SK-N-SH (cell line): ENCODE data around the gene MED26. TPM values are rescaled to one million over a fixed set of nuclear protein-coding genes. Genes with fewer than 3 reads are reported as not detected.
A peak's percentile ranks its signal among the peaks of the same experiment; 100 is the strongest.

Source experiments
- CTCF ChIA-PET: fragments of 300-600, 350-600 bp; formaldehyde crosslinking; extraction: SDS; loops from one replicate; lab custom pipeline; 2021; lab: Yijun Ruan, JAX
- POLR2A ChIA-PET: fragments of 350-600 bp; sonication (Branson Sonifier 250); formaldehyde crosslinking; extraction: SDS; loops from one replicate; lab custom pipeline; 2020; ENCODE audit warnings: antibody characterized with exemption, inconsistent platforms; lab: Yijun Ruan, JAX
- DNase-seq: peaks from one replicate; pipeline ENCODE4 v3.0.0; 2012
- H2AFZ ChIP-seq: fragments of 200-600 bp; sonication (generic); 2 replicates; pipeline ENCODE4 v1.8.1; 2016; ENCODE audit warnings: antibody characterized with exemption, mild to moderate bottlenecking, low read depth
- H3F3A ChIP-seq: fragments of 200-600 bp; sonication (generic); replicated peaks from 2 replicates; pipeline ENCODE3; 2016; ENCODE audit warnings: antibody characterized with exemption, mild to moderate bottlenecking; ENCODE audit not compliant: insufficient read depth
- H3K27ac ChIP-seq, 2 experiments: fragments of 200-500 bp in 1 of 2; fragments of 200-600 bp in 1 of 2; sonication (Bioruptor generic) in 1 of 2; sonication (generic), shearing (Covaris generic) in 1 of 2; 2 replicates each; pipeline versions ENCODE4 v1.5.1 to v1.6.1; 2014 to 2016; ENCODE audit warnings: low read depth in 2 of 2, inconsistent platforms in 1 of 2, low read length in 1 of 2, mild to moderate bottlenecking in 1 of 2, mixed read lengths in 1 of 2
- H3K27me3 ChIP-seq: fragments of 200-600 bp; sonication (generic), shearing (Covaris generic); 2 replicates; pipeline ENCODE4 v1.6.1; 2016; ENCODE audit warnings: mixed run types; ENCODE audit not compliant: insufficient read depth
- H3K36me3 ChIP-seq, 2 experiments: fragments of 200-500 bp in 1 of 2; fragments of 200-600 bp in 1 of 2; sonication (Bioruptor generic) in 1 of 2; sonication (generic) in 1 of 2; replicated peaks in 1 of 2; 2 replicates each; pipeline versions ENCODE3 to v1.5.1; 2014 to 2016; ENCODE audit warnings: low read length in 1 of 2, mild to moderate bottlenecking in 1 of 2; ENCODE audit not compliant: insufficient read depth in 2 of 2, control insufficient read depth in 1 of 2
- H3K4me1 ChIP-seq, 2 experiments: fragments of 200-500 bp in 1 of 2; fragments of 200-600 bp in 1 of 2; sonication (Bioruptor generic) in 1 of 2; sonication (generic), shearing (Covaris generic) in 1 of 2; 2 replicates each; pipeline versions ENCODE4 v1.5.1 to v1.6.1; 2014 to 2016; ENCODE audit warnings: low read depth in 1 of 2, low read length in 1 of 2, mixed run types in 1 of 2; ENCODE audit not compliant: insufficient read depth in 2 of 2, control insufficient read depth in 1 of 2
- H3K4me2 ChIP-seq: fragments of 200-600 bp; sonication (generic), shearing (Covaris generic); 2 replicates; pipeline ENCODE4 v1.6.1; 2017; ENCODE audit warnings: mixed run types
- H3K4me3 ChIP-seq, 2 experiments: fragments of 200-500 bp in 1 of 2; fragments of 200-600 bp in 1 of 2; sonication (Bioruptor generic) in 1 of 2; sonication (generic), shearing (Covaris generic) in 1 of 2; 2 replicates each; pipeline versions ENCODE4 v1.5.1 to v1.8.1; 2014 to 2016; ENCODE audit warnings: low read depth in 2 of 2, inconsistent platforms in 1 of 2, low read length in 1 of 2, mild to moderate bottlenecking in 1 of 2, mixed read lengths in 1 of 2, moderate library complexity in 1 of 2
- H3K79me2 ChIP-seq: fragments of 200-600 bp; sonication (generic); 2 replicates; pipeline ENCODE4 v1.8.1; 2017; ENCODE audit warnings: mild to moderate bottlenecking; ENCODE audit not compliant: insufficient read depth
- H3K9ac ChIP-seq: fragments of 200-600 bp; sonication (generic); 2 replicates; pipeline ENCODE4 v1.6.1; 2017; ENCODE audit warnings: mixed run types
- H3K9me2 ChIP-seq: fragments of 200-600 bp; sonication (generic); 2 replicates; pipeline ENCODE4 v1.6.1; 2017; ENCODE audit warnings: mixed run types
- H3K9me3 ChIP-seq: fragments of 200-600 bp; sonication (generic); 2 replicates; pipeline ENCODE4 v1.6.1; 2017; ENCODE audit warnings: mixed run types, mild to moderate bottlenecking, moderate library complexity
- H4K20me1 ChIP-seq: fragments of 200-600 bp; sonication (generic); 2 replicates; pipeline ENCODE4 v1.6.1; 2017; ENCODE audit warnings: mild to moderate bottlenecking, mixed run types; ENCODE audit not compliant: insufficient read depth
- CHD2 ChIP-seq: fragments of 150-350 bp; IDR thresholded peaks from 2 replicates; pipeline ENCODE4 v1.6.1; 2018; ENCODE audit warnings: low read length; ENCODE audit not compliant: partially characterized antibody
- ELF1 ChIP-seq: IDR thresholded peaks from 2 replicates; pipeline ENCODE4 v1.4.0; 2012
- FOXJ3 ChIP-seq: sonication (generic); formaldehyde crosslinking; IDR thresholded peaks from 2 replicates; pipeline ENCODE4 v1.5.1; 2020; ENCODE audit warnings: mild to moderate bottlenecking, missing genetic modification reagents
- FOXM1 ChIP-seq: IDR thresholded peaks from 2 replicates; pipeline ENCODE4 v1.4.0; 2012; ENCODE audit warnings: low read depth, mild to moderate bottlenecking
- GABPA ChIP-seq: IDR thresholded peaks from 2 replicates; pipeline ENCODE4 v1.4.0; 2012; ENCODE audit warnings: low read depth, mild to moderate bottlenecking
- IRF3 ChIP-seq: fragments of 150-350 bp; IDR thresholded peaks from 2 replicates; pipeline ENCODE4 v1.6.1; 2016; ENCODE audit warnings: mild to moderate bottlenecking, low read depth, low read length
- MAX ChIP-seq: IDR thresholded peaks from 2 replicates; pipeline ENCODE4 v1.4.0; 2012; ENCODE audit warnings: low read depth
- MEF2A ChIP-seq: IDR thresholded peaks from 2 replicates; pipeline ENCODE4 v1.4.0; 2012; ENCODE audit warnings: low read depth, borderline replicate concordance
- MXI1 ChIP-seq: IDR thresholded peaks from 2 replicates; pipeline ENCODE4 v1.6.1; 2012; ENCODE audit warnings: mild to moderate bottlenecking, low read depth, low read length, improper control_type of control experiment
- NRF1 ChIP-seq: IDR thresholded peaks from 2 replicates; pipeline ENCODE4 v1.6.1; 2012; ENCODE audit warnings: low read depth, mild to moderate bottlenecking, low read length
- PBX3 ChIP-seq: IDR thresholded peaks from 2 replicates; pipeline ENCODE4; 2012
- RCOR1 ChIP-seq: fragments of 150-350 bp; IDR thresholded peaks from 2 replicates; pipeline ENCODE4 v1.6.1; 2017; ENCODE audit warnings: antibody characterized with exemption, low read length
- RFX5 ChIP-seq: IDR thresholded peaks from 2 replicates; pipeline ENCODE4 v1.6.1; 2012; ENCODE audit warnings: mild to moderate bottlenecking, improper control_type of control experiment, low read length
- TAF1 ChIP-seq: IDR thresholded peaks from 2 replicates; pipeline ENCODE4 v1.6.1; 2012; ENCODE audit warnings: low read depth, mild to moderate bottlenecking, low read length, moderate library complexity, borderline replicate concordance
- TEAD4 ChIP-seq: IDR thresholded peaks from 2 replicates; pipeline ENCODE4 v1.4.0; 2012; ENCODE audit warnings: mild to moderate bottlenecking, borderline replicate concordance; ENCODE audit not compliant: insufficient read depth
- USF1 ChIP-seq: IDR thresholded peaks from 2 replicates; pipeline ENCODE4 v1.4.0; 2012; ENCODE audit warnings: low read depth, borderline replicate concordance
- USF2 ChIP-seq: fragments of 150-350 bp; IDR thresholded peaks from 2 replicates; pipeline ENCODE4 v1.6.1; 2017; ENCODE audit warnings: antibody characterized with exemption, low read length, low read depth, borderline replicate concordance
- YY1 ChIP-seq: IDR thresholded peaks from 2 replicates; pipeline ENCODE4 v1.4.0; 2012; ENCODE audit warnings: low read depth, mild to moderate bottlenecking
- whole genome bisulfite sequencing: methylation state at CpG from one replicate; pipeline ENCODE4 v1.1.6; 2017; ENCODE audit warnings: low lambda C conversion rate; 5-methylcytosine and 5-hydroxymethylcytosine counted together
- polyA plus RNA-seq, 3 experiments: library from polyadenylated mRNA; depleted of rRNA; stranded (reverse); fragments of >200 nt; gene quantifications; 2 replicates each; pipeline ENCODE4 v1.2.3, GENCODE V29; 2012

Gene MED26
- polyA plus RNA-seq, 1 of the 3 experiments (the other 2 are of a cell fraction): 3.5 TPM

- H3K9ac ChIP-seq: peak within 1 kb of the TSS; percentile 81
- H3K79me2 ChIP-seq: peaks cover 38% of the 10 kb centered on the region
- H3K4me1 ChIP-seq: peaks cover 7 to 12% of the 10 kb centered on the region in 2 experiments; a peak in 3 of 4 replicates
- H2AFZ ChIP-seq: peak within 1 kb of the TSS; percentile 98
- peak; percentile 84 for DNase-seq
- no peaks in the 10 kb centered on the region for H3K9me2 ChIP-seq
- WGBS: 0% methylated on average over 19 of the region's 76 CpGs
- TF ChIP-seq MEF2A: no peak
- 0 out of 2 replicates have a peak, but pooled peaks have one; percentile 39 for TF ChIP-seq MXI1
- TF ChIP-seq FOXM1: no peak
- peak; percentile 3 for TF ChIP-seq CHD2
- TF ChIP-seq PBX3: no peak
- TF ChIP-seq TEAD4: no peak
- TF ChIP-seq FOXJ3 (CRISPR knock-in tag): peak; percentile 42; the same call in 1 of the 2 replicates
- peaks cover 4% of the 10 kb centered on the region for H3F3A ChIP-seq
- ChIA-PET CTCF (interaction anchor here (1.0 to 1.1 kb wide), 2 partner anchors 77 to 78 kb away, joined by 3 read pairs; no protein-coding TSS in a partner anchor), POLR2A (interaction anchor here (0.6 to 2.0 kb wide), 5 partner anchors 18 to 47 kb away, joined by 3 to 6 read pairs (median 4); partner anchors contain the start of gene MED26)
- H3K4me2 ChIP-seq: peak within 1 kb of the TSS; percentile 100
- H3K36me3 ChIP-seq: peaks cover 15 to 21% of the 10 kb centered on the region in 2 experiments
- peaks cover 37% of the 10 kb centered on the region for H4K20me1 ChIP-seq
- no peaks in the 10 kb centered on the region for H3K27me3 ChIP-seq
- no peaks in the 10 kb centered on the region for H3K9me3 ChIP-seq
- H3K27ac ChIP-seq: peak within 1 kb of the TSS; percentile 89 to 95
- H3K4me3 ChIP-seq: peak within 1 kb of the TSS; percentile 65 to 86
Observed at GRCh38 chr19:16660763-16661479, 32.9 kb upstream of the MED26 start, which contains the start of gene TMEM38A. TSS of gene TMEM38A (plus strand) at chr19:16661139. CDS start at chr19:16661218, 79 bp downstream.

GRCh38 chr19:16659832-16660708, 32.1 kb upstream of the MED26 start, which contains the start of gene SMIM7:
TSS of gene SMIM7 (minus strand) at chr19:16660144. CDS start at chr19:16660110, 34 bp downstream.
- peak within 1 kb of the TSS; percentile 81 for H3K9ac ChIP-seq
- H3K4me2 ChIP-seq: peak within 1 kb of the TSS; percentile 100
- H3F3A ChIP-seq: peaks cover 4% of the 10 kb centered on the region
- POLR2A ChIA-PET: interaction anchor here (0.6 to 2.0 kb wide), 7 partner anchors 21 to 623 kb away, joined by 3 to 5 read pairs (median 3); partner anchors contain the start of genes C19orf44 and MED26
- peaks cover 37% of the 10 kb centered on the region for H4K20me1 ChIP-seq
- peak within 1 kb of the TSS; percentile 65 to 86 for H3K4me3 ChIP-seq
- H3K9me3 ChIP-seq: no peaks in the 10 kb centered on the region
- no peaks in the 10 kb centered on the region for H3K9me2 ChIP-seq
- H3K4me1 ChIP-seq: peaks cover 7 to 12% of the 10 kb centered on the region in 2 experiments; a peak in 3 of 4 replicates
- H3K27me3 ChIP-seq: no peaks in the 10 kb centered on the region
- H2AFZ ChIP-seq: peak within 1 kb of the TSS; percentile 92
- CTCF ChIA-PET: interaction anchor here (1.0 to 1.1 kb wide), 3 partner anchors 57 to 77 kb away, joined by 3 to 4 read pairs (median 3); no protein-coding TSS in a partner anchor
- peaks cover 16 to 24% of the 10 kb centered on the region in 2 experiments for H3K36me3 ChIP-seq
- DNase-seq: peak; percentile 99
- H3K27ac ChIP-seq: peak within 1 kb of the TSS; percentile 89 to 95
- under 1% methylated on average over 27 of the region's 60 CpGs for WGBS
- H3K79me2 ChIP-seq: peaks cover 46% of the 10 kb centered on the region
- TF ChIP-seq NRF1: peak; percentile 95
- TF ChIP-seq YY1: no peak
- TF ChIP-seq TAF1: peak; percentile 72; the same call in 1 of the 2 replicates
- peak; percentile 46; the same call in 1 of the 2 replicates for TF ChIP-seq USF1
- TF ChIP-seq MXI1: peak; percentile 66
- TF ChIP-seq MAX: peak; percentile 87
- TF ChIP-seq RCOR1: no peak
- TF ChIP-seq RFX5: 0 out of 2 replicates have a peak, but pooled peaks have one; percentile 38
- peak; percentile 71; the same call in 1 of the 2 replicates for TF ChIP-seq IRF3
- TF ChIP-seq GABPA: peak; percentile 99
- peak; percentile 83 for TF ChIP-seq CHD2
- peak; percentile 94 for TF ChIP-seq ELF1
- TF ChIP-seq USF2: no peak
